Daoy (cell line): ENCODE measurements around the gene MCM3AP. TPM values are rescaled to one million over a fixed set of nuclear protein-coding genes. Genes with fewer than 3 reads are reported as not detected.
"Not testable (repeated sequence)": the region's sequence is repeated elsewhere in the genome, so short reads cannot be mapped to it uniquely, and the experiment has no call there.

ENCODE experiments used
- DNase-seq: peaks from one replicate; pipeline ENCODE4 v3.0.0-alpha.2; 2015; ENCODE audit warnings: low read depth
- total RNA-seq: library from RNA; depleted of rRNA; stranded (reverse); fragments of >200 nt; shearing (Covaris generic); gene quantifications from 2 replicates; pipeline ENCODE4 v1.2.3, GENCODE V29; 2014

Gene MCM3AP
- total RNA-seq, 1 experiment from 2014 or later: 100.0 TPM

- no peak for DNase-seq
Observed at GRCh38 chr21:46243960-46244361, 41.5 kb downstream of the MCM3AP start.

- no peak for DNase-seq
Observed at GRCh38 chr21:46243325-46243724, 42.1 kb downstream of the MCM3AP start.

DNA sequence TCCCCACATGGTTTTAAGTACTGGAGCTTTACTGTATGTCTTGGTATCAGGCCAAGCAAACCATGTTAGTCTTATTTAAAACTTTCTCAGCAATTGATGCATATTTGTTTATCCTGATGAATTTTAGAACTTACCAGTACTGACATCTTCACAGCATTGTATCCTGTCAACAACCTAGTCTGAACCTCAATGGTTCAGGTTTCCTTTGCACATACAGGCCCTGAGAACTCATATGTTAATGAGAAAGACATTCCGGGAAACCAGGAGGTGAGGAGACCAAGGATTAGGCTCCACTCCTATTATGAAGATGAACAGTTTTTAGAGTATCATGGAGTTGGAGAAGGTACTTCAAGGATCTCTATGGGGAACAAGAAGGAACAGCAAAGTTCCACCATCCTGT lies 43.8 kb downstream of the MCM3AP start:
- DNase-seq: not testable (repeated sequence)

DNA sequence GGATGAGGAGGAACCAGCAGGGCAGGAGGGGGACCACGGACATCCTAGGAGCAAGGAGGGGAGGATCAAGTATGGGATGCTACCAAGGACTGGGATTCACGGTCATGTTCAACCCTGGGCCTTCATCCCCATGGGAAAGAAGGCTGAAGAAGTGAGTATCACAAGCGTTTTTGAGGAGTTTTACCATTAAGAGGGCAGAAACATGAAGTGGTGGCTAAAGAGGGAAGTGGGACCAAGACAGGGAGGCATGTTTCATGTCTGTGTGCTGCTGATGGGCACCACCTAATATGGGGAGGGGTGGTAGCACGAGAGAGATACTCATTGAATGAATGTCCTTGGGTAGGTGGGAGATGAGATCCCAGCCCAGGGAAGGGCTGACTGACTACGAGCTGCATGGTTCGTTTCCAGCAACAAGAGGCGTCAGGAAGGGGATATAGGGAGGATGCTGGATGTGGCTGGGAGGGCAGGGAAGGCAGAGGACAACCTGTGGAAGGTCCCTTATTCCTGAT lies 45.5 kb downstream of the MCM3AP start:
- no peak for DNase-seq

DNA sequence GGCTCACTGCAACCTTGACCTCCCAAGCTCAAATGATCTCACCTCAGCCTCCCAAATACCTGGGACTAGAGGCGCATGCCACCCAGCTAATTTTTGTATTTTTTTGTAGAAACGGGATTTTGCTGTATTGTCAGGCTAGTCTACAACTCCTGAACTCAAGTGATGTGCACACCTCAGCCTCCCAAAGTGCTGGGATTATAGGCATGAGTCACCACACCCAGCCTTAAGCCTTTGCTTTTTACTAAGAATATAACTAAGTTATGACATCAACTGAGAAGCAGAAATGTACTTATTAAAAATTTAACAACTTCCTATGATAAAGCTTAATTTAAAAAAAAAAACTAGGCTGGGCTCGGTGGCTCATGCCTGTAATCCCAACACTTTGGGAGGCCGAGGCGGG lies 47.9 kb downstream of the MCM3AP start:
- DNase-seq: no peak

DNA sequence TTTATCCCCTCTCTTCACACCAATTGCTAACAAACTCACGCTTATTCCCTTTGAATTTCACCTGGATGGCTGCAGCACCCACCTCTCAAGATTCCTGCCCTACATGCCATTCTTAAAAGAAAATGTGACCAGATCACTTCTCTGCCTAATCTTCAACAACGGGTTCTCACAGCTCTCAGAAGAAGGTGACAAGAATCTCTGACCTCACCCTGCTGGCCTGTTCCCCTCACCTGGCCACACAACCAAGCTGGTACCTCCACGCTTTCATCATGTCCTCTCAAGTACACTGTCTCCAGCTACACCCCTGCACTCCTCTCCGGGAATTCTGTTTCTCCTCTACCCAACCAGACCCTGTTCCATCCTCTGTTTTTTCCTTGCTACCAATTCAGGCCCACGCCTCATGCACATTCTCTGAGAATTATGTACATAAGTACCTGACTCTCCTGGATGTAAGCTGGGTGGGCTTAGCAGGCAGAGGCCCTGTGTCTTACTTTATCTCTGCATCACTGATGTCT lies 50.9 kb downstream of the MCM3AP start:
- no peak for DNase-seq

DNA sequence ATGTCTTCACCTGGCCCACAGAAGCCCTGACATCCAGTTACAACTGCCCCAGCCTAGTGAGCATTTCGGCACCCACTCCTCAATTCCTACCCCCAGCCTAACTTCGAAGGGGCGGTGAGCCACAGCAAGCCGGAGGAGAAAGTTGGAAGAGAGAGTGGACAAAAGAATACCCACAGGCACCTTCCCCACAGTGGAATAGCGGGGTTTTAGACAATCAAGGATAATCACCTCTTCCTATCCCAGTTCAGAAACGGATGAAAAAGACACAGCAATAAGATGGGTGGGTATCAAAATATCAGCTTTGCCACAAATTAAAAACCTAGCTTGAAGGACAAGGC lies 55.5 kb downstream of the MCM3AP start:
- no peak for DNase-seq

DNA sequence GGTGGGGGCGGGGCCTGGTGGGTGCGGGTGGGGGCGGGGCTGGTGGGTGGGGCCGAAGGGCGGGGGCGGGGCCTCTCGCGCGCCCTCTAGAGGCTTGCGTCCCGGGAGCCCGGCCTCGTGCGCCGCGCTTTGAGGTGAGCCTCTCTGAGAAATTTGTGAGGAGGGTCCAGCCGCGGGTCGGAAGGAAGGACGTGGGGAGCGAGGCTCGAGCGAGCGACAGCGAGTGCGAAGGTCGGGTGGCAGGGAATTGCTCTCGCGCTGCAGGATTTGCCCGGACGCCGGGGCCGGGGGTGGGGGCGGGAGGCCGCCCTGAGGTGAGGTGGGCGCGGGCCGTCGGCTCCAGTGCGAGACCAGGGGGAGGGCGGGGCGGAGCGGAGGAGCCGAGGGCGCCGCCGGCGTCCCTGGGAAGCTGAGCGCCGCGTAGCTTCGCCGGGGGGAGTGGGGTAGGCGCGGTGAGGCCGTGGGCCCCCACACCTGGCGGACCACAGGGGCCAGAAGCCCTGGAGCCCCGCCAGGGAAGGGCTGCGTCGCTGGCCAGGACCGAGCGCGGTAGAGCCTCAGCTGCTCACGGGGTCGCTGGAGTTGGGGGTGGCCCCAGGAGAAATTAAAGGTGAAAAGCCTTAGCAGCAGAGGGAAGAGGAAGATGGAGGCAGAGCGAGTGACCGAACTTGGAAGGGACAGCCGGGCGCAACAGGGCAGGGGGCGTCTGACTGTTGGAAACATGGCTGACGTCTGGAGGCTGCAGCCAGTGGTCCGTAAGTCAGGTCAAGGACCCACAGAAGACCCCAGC lies 56.1 kb downstream of the MCM3AP start:
- DNase-seq: no peak

DNA sequence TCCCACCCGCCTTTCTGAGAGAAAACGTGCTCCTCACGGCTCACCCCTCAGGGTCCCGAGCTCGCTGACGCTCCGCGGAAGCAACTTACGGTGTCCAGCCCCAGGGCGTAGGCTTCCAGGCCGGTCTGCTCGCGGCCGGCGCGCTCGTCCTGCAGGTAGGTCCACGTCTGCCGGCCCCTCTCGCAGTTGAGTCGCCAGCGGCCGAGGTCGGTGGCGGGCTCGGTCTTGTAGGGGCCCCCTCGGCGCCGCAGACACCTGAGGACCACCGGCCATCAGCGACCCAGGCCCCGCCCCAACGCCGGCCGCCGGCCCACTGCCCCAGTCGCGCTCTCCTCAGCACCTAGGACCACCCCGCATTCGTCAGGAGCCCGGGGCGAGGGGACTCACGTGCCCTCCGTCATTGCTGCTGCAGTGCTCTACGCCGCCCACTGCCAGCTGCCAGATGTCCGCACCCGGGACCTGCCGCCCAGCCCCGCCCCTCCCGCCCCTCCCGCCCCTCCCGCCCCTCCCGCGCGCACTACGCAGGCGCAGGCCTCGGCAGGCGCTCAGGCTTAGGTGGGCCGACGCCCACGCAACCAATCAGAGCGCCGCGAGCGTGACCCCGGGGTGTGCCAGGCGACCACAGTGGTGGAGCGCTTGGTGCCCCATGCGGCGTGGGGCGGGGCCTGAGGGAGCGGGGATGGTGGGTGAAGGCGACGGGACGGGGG lies 56.9 kb downstream of the MCM3AP start, which contains the start of gene LSS:
Gene LSS, minus strand, starts transcription at position 430 of the 707 bp plus-strand sequence. Its CDS starts 29 bp downstream, at position 401.
- peak; percentile 100 for DNase-seq

- DNase-seq: no peak
Observed at GRCh38 chr21:46227811-46228344, 57.5 kb downstream of the MCM3AP start.

GRCh38 chr21:46226920-46227599 lies 58.4 kb downstream of the MCM3AP start:
- no peak for DNase-seq

- no peak for DNase-seq
Observed at GRCh38 chr21:46226146-46226545, 59.3 kb downstream of the MCM3AP start.

GRCh38 chr21:46223661-46224060 lies 61.8 kb downstream of the MCM3AP start:
- DNase-seq: not testable (repeated sequence)

DNA sequence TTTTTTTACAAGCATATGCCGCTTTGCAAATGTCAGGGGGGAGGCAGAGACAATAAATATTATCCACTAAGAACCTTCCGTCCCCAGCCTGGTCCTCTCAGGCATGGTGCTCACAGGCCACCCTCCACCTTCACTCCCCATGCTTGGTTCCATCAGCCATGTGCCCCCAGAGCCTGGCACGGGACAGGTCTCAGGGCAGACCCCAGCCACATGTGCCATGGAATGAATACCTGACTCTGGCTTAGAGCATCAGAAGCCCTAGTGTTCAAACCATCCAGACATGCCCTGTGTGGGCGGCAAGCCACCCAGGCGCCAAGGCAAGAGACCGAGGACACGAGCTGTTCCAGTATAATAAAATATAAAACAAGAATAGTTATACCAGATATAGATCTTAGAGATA lies 62.2 kb downstream of the MCM3AP start:
- DNase-seq: no peak

DNA sequence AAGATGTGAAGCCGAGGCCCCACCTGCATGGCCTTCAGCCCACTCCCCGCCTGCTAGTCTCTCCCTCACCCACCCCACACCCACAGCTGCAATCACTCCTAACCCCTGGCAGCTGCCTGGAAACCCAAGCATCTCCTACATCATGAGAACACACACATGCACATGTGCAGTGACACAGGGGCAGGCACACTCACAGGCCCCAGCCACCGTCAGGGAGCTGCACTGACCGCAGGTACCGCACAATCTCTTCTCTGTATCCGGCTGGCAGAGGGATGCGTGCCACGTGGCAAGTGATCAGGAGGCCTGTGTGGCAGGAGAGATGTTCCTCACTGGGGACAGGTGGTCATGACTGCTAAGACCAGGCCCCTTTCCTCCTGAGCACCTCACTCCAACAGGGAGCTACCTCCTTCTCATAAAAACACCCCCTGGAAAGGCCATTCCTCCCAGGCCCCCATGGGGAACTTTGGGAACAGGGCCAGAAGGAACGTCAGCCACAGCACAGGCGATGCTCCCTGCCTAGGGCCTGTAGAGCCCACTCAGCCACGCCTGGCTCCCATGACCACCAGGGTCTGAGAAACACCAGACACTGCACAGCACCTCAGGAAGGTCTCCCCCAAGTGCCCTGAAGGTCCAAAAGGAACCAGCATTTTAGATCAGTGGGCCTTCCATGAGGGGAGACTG lies 62.8 kb downstream of the MCM3AP start:
- no peak for DNase-seq

GRCh38 chr21:46221664-46222435 lies 63.6 kb downstream of the MCM3AP start:
- no peak for DNase-seq

GRCh38 chr21:46220847-46221246 lies 64.6 kb downstream of the MCM3AP start:
- no peak for DNase-seq

DNA sequence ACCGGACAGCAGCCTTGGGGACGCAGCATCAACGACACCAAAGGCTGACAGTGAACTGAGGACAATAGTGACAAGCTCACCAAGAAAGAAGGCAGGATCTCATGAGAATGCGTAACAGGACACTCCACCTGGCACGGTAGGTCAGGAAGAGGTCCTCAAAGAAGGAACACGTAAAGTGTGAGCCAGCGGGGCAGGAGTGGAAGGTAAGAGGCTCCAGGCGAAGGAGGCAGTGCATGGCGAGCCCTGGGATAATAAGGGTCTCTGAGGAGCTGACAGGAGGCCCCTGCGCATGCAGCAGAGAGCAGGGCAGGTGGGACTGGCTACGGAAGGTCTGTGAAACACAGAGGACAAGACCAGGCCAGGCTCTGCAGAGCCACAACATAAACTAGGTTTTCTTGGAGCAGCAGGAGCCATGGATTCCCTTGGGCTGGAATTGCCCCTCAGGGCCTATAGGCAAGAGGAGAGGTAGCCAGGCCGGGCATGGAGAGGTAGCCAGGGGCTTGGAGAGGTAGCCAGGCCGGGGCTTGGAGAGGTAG lies 65.1 kb downstream of the MCM3AP start:
- DNase-seq: no peak

GRCh38 chr21:46219591-46220239 lies 65.7 kb downstream of the MCM3AP start:
- DNase-seq: no peak
